K562 (cell line): ENCODE data around the gene CEP120.
A peak's percentile ranks its signal among the peaks of the same experiment; 100 is the strongest.

ENCODE experiments used
- ARHGAP35 ChIP-seq: fragments of 450-650 bp; IDR thresholded peaks from 2 replicates; pipeline ENCODE4 v1.6.1; 2018; ENCODE audit not compliant: partially characterized antibody
- CAMTA2 ChIP-seq: fragments of 250-450 bp; sonication (Bioruptor Pico); conservative IDR thresholded peaks from 2 replicates; pipeline ENCODE4 v1.5.1; 2022
- CREM ChIP-seq: IDR thresholded peaks from 2 replicates; pipeline ENCODE4 v1.6.1; 2014; ENCODE audit warnings: antibody characterized with exemption, low read depth
- CTCF ChIP-seq, 3 experiments: IDR thresholded peaks in 2 of 3; conservative IDR thresholded peaks in 1 of 3; 2 replicates each; pipeline ENCODE4 v1.5.1; 2011 to 2012; ENCODE audit warnings: low read length in 3 of 3, mild to moderate bottlenecking in 3 of 3, control low read depth in 2 of 3, improper control_type of control experiment in 1 of 3, inconsistent platforms in 1 of 3, low read depth in 1 of 3, mixed read lengths in 1 of 3, moderate library complexity in 1 of 3; ENCODE audit not compliant: insufficient read depth in 2 of 3
- ID3 ChIP-seq, 2 experiments: fragments of 250-450 bp in 1 of 2; fragments of 450-650 bp in 1 of 2; sonication (Bioruptor Pico) in 1 of 2; IDR thresholded peaks; 2 replicates each; pipeline versions ENCODE4 v1.6.1 to v1.8.0; 2016 to 2021; ENCODE audit warnings: mild to moderate bottlenecking in 2 of 2, moderate library complexity in 2 of 2, missing compliant biosample characterization in 1 of 2, missing genetic modification characterization in 1 of 2
- TRIM28 ChIP-seq: fragments of 450-650 bp; IDR thresholded peaks from 2 replicates; pipeline ENCODE4 v1.6.1; 2017
- VEZF1 ChIP-seq: fragments of 200-800 bp; sonication (Bioruptor generic); IDR thresholded peaks from 2 replicates; pipeline ENCODE4 v1.6.1; 2017; ENCODE audit warnings: missing genetic modification characterization, missing compliant biosample characterization
- TF ChIP-seq, protein P1 (sequence below), 2 experiments: fragments of 450-650 bp; IDR thresholded peaks; 2 replicates each; pipeline ENCODE4 v1.6.1; 2016
- TF ChIP-seq, protein P2 (sequence below), 2 experiments: fragments of 450-650 bp; formaldehyde crosslinking in 1 of 2; IDR thresholded peaks; 2 replicates each; pipeline versions ENCODE4 v1.4.0 to v1.6.1; 2014 to 2020; ENCODE audit warnings: mild to moderate bottlenecking in 2 of 2, borderline replicate concordance in 1 of 2, low read depth in 1 of 2

DNA sequence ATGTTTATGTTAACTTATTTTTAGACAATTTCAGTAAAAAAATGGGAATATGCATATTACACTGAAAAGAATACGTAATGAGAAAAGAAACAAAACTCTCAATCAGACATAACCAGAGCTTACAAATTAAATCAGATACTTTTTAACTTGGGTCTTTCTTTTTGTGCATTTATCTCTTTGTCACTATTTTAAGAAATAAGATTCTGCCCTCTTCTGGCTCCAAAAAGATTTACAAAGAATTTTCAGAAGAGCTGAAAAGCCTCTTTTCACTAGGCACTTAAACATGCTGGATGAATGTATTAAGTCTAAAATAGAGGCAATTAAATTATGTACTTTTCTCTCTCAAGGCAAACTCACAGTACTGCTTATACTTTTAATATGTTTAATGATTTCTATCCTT, 55.5 kb downstream of the CEP120 start:
- TF ChIP-seq ID3 (CRISPR knock-in tag; IDR thresholded peaks at IDR 0.05), result no peak
- TF ChIP-seq ID3 (tag; IDR thresholded peaks at IDR 0.05), result no peak
- TF ChIP-seq TRIM28, result no peak
- TF ChIP-seq, protein P1, sequence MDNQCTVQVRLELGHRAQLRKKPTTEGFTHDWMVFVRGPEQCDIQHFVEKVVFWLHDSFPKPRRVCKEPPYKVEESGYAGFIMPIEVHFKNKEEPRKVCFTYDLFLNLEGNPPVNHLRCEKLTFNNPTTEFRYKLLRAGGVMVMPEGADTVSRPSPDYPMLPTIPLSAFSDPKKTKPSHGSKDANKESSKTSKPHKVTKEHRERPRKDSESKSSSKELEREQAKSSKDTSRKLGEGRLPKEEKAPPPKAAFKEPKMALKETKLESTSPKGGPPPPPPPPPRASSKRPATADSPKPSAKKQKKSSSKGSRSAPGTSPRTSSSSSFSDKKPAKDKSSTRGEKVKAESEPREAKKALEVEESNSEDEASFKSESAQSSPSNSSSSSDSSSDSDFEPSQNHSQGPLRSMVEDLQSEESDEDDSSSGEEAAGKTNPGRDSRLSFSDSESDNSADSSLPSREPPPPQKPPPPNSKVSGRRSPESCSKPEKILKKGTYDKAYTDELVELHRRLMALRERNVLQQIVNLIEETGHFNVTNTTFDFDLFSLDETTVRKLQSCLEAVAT (IDR thresholded peaks at IDR 0.05), result no peak
- TF ChIP-seq CTCF (IDR thresholded peaks at IDR 0.05 in 2 of 3, conservative IDR thresholded peaks at IDR 0.05 in 1 of 3; ENCODE audit: insufficient read depth in 2 of 3, low read depth in 1 of 3, low read length in 3 of 3), result peak in 1 of 3 experiments; percentile 32; a peak in 2 of 6 replicates
- TF ChIP-seq VEZF1, result no peak
- no peak for TF ChIP-seq CAMTA2 (CRISPR knock-in tag)
- no peak for TF ChIP-seq CREM
- TF ChIP-seq, protein P2, sequence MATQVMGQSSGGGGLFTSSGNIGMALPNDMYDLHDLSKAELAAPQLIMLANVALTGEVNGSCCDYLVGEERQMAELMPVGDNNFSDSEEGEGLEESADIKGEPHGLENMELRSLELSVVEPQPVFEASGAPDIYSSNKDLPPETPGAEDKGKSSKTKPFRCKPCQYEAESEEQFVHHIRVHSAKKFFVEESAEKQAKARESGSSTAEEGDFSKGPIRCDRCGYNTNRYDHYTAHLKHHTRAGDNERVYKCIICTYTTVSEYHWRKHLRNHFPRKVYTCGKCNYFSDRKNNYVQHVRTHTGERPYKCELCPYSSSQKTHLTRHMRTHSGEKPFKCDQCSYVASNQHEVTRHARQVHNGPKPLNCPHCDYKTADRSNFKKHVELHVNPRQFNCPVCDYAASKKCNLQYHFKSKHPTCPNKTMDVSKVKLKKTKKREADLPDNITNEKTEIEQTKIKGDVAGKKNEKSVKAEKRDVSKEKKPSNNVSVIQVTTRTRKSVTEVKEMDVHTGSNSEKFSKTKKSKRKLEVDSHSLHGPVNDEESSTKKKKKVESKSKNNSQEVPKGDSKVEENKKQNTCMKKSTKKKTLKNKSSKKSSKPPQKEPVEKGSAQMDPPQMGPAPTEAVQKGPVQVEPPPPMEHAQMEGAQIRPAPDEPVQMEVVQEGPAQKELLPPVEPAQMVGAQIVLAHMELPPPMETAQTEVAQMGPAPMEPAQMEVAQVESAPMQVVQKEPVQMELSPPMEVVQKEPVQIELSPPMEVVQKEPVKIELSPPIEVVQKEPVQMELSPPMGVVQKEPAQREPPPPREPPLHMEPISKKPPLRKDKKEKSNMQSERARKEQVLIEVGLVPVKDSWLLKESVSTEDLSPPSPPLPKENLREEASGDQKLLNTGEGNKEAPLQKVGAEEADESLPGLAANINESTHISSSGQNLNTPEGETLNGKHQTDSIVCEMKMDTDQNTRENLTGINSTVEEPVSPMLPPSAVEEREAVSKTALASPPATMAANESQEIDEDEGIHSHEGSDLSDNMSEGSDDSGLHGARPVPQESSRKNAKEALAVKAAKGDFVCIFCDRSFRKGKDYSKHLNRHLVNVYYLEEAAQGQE (IDR thresholded peaks at IDR 0.05; ENCODE audit: borderline replicate concordance), result no peak
- TF ChIP-seq, protein P2 (CRISPR knock-in tag; IDR thresholded peaks at IDR 0.05; ENCODE audit: low read depth), result no peak
- TF ChIP-seq ARHGAP35, result no peak
